ENCODE results near the gene NDUFC2. TPM values are rescaled to one million over a fixed set of nuclear protein-coding genes. Genes with fewer than 3 reads are reported as not detected.

NDUFC2 gene
- total and polyA plus RNA-seq, 2 experiments from 2014 or later = 122 to 711 TPM

DNA sequence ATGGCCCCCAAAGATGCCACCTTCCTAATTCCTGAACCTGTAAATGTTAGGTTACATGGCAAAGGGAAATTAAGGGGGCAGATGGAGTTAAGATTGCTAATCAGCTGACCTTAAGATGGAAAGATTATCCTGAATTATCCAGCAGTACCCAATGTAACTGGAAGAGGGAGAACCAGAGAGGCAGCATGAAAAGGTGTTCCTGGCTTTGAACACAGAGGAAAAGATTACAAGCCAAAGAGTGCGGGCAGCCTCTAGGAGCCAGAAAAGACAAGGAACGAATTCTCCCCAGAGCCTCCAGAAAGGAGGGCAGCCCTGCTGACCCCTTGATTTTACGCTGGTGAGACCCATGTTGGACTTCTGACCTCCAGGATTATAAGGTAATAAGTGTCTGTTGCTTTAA, 31.1 kb downstream of the NDUFC2 start:
- Histone ChIP-seq H2AFZ (peak overlapping the region; percentile 35; the same call in 1 of the 2 replicates), H3F3A (replicated peaks; ENCODE audit: low read depth) (0 out of 2 replicates have a peak, but pooled peaks cover 4% of the 10 kb centered on the region), H3K4me3 (no peak overlapping the region), H3K27ac (ENCODE audit: low read depth) (no peak overlapping the region), H3K36me3 (ENCODE audit: insufficient read depth) (no peaks in the 10 kb centered on the region), H3K9me2 (ENCODE audit: insufficient read depth) (peaks cover 7% of the 10 kb centered on the region; the same call in 1 of the 2 replicates), H4K20me1 (replicated peaks; ENCODE audit: insufficient read depth) (no peaks in the 10 kb centered on the region), H3K4me2 (no peak overlapping the region), H3K4me1 (ENCODE audit: insufficient read depth) (peaks cover 13% of the 10 kb centered on the region; the same call in 1 of the 2 replicates), H3K27me3 (ENCODE audit: insufficient read depth) (no peaks in the 10 kb centered on the region), H3K79me2 (replicated peaks; ENCODE audit: insufficient read depth) (no peaks in the 10 kb centered on the region)
- peaks cover 6% of the 10 kb centered on the region for H3K27me3 Mint-ChIP-seq (ENCODE audit: insufficient read depth, low read depth, poor library complexity)
- ATAC-seq (no peak), DNase-seq (ENCODE audit: low spot score) (peak; percentile 45)
- peaks cover 26% of the 10 kb centered on the region for H3K4me1 Mint-ChIP-seq
- no peak overlapping the region for H3K4me3 Mint-ChIP-seq
- H3K36me3 Mint-ChIP-seq (ENCODE audit: low read depth) = no peaks in the 10 kb centered on the region
- no peaks in the 10 kb centered on the region for H3K9me3 Mint-ChIP-seq
- no peak overlapping the region for H3K27ac Mint-ChIP-seq
- TF ChIP-seq JUNB (IDR thresholded peaks at IDR 0.05; ENCODE audit: unreplicated experiment) (no peak), POLR2AphosphoS5 (IDR thresholded peaks at IDR 0.05; ENCODE audit: low read depth) (no peak), ZNF331 (CRISPR knock-in tag; IDR thresholded peaks at IDR 0.05; ENCODE audit: low read depth) (no peak), CREB1 (CRISPR knock-in tag; IDR thresholded peaks at IDR 0.05; ENCODE audit: low read depth) (no peak), NANOG (IDR thresholded peaks at IDR 0.05; ENCODE audit: borderline replicate concordance) (no peak), STAT1 (IDR thresholded peaks at IDR 0.05; ENCODE audit: unreplicated experiment) (no peak), EZH2phosphoT487 (IDR thresholded peaks at IDR 0.05; ENCODE audit: unreplicated experiment) (no peak), ZNF114 (CRISPR knock-in tag; IDR thresholded peaks at IDR 0.05) (no peak), EZH2 (IDR thresholded peaks at IDR 0.05; ENCODE audit: low read depth, unreplicated experiment) (no peak)
- TF ChIP-seq, protein P1, sequence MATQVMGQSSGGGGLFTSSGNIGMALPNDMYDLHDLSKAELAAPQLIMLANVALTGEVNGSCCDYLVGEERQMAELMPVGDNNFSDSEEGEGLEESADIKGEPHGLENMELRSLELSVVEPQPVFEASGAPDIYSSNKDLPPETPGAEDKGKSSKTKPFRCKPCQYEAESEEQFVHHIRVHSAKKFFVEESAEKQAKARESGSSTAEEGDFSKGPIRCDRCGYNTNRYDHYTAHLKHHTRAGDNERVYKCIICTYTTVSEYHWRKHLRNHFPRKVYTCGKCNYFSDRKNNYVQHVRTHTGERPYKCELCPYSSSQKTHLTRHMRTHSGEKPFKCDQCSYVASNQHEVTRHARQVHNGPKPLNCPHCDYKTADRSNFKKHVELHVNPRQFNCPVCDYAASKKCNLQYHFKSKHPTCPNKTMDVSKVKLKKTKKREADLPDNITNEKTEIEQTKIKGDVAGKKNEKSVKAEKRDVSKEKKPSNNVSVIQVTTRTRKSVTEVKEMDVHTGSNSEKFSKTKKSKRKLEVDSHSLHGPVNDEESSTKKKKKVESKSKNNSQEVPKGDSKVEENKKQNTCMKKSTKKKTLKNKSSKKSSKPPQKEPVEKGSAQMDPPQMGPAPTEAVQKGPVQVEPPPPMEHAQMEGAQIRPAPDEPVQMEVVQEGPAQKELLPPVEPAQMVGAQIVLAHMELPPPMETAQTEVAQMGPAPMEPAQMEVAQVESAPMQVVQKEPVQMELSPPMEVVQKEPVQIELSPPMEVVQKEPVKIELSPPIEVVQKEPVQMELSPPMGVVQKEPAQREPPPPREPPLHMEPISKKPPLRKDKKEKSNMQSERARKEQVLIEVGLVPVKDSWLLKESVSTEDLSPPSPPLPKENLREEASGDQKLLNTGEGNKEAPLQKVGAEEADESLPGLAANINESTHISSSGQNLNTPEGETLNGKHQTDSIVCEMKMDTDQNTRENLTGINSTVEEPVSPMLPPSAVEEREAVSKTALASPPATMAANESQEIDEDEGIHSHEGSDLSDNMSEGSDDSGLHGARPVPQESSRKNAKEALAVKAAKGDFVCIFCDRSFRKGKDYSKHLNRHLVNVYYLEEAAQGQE (IDR thresholded peaks at IDR 0.05; ENCODE audit: unreplicated experiment) = no peak
- TF ChIP-seq, protein P2, sequence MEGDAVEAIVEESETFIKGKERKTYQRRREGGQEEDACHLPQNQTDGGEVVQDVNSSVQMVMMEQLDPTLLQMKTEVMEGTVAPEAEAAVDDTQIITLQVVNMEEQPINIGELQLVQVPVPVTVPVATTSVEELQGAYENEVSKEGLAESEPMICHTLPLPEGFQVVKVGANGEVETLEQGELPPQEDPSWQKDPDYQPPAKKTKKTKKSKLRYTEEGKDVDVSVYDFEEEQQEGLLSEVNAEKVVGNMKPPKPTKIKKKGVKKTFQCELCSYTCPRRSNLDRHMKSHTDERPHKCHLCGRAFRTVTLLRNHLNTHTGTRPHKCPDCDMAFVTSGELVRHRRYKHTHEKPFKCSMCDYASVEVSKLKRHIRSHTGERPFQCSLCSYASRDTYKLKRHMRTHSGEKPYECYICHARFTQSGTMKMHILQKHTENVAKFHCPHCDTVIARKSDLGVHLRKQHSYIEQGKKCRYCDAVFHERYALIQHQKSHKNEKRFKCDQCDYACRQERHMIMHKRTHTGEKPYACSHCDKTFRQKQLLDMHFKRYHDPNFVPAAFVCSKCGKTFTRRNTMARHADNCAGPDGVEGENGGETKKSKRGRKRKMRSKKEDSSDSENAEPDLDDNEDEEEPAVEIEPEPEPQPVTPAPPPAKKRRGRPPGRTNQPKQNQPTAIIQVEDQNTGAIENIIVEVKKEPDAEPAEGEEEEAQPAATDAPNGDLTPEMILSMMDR (conservative IDR thresholded peaks at IDR 0.05; ENCODE audit: low read depth in 2 of 2) = no peak
- TF ChIP-seq, protein P3, sequence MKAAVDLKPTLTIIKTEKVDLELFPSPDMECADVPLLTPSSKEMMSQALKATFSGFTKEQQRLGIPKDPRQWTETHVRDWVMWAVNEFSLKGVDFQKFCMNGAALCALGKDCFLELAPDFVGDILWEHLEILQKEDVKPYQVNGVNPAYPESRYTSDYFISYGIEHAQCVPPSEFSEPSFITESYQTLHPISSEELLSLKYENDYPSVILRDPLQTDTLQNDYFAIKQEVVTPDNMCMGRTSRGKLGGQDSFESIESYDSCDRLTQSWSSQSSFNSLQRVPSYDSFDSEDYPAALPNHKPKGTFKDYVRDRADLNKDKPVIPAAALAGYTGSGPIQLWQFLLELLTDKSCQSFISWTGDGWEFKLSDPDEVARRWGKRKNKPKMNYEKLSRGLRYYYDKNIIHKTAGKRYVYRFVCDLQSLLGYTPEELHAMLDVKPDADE (IDR thresholded peaks at IDR 0.05) = no peak
- TF ChIP-seq, protein P4, sequence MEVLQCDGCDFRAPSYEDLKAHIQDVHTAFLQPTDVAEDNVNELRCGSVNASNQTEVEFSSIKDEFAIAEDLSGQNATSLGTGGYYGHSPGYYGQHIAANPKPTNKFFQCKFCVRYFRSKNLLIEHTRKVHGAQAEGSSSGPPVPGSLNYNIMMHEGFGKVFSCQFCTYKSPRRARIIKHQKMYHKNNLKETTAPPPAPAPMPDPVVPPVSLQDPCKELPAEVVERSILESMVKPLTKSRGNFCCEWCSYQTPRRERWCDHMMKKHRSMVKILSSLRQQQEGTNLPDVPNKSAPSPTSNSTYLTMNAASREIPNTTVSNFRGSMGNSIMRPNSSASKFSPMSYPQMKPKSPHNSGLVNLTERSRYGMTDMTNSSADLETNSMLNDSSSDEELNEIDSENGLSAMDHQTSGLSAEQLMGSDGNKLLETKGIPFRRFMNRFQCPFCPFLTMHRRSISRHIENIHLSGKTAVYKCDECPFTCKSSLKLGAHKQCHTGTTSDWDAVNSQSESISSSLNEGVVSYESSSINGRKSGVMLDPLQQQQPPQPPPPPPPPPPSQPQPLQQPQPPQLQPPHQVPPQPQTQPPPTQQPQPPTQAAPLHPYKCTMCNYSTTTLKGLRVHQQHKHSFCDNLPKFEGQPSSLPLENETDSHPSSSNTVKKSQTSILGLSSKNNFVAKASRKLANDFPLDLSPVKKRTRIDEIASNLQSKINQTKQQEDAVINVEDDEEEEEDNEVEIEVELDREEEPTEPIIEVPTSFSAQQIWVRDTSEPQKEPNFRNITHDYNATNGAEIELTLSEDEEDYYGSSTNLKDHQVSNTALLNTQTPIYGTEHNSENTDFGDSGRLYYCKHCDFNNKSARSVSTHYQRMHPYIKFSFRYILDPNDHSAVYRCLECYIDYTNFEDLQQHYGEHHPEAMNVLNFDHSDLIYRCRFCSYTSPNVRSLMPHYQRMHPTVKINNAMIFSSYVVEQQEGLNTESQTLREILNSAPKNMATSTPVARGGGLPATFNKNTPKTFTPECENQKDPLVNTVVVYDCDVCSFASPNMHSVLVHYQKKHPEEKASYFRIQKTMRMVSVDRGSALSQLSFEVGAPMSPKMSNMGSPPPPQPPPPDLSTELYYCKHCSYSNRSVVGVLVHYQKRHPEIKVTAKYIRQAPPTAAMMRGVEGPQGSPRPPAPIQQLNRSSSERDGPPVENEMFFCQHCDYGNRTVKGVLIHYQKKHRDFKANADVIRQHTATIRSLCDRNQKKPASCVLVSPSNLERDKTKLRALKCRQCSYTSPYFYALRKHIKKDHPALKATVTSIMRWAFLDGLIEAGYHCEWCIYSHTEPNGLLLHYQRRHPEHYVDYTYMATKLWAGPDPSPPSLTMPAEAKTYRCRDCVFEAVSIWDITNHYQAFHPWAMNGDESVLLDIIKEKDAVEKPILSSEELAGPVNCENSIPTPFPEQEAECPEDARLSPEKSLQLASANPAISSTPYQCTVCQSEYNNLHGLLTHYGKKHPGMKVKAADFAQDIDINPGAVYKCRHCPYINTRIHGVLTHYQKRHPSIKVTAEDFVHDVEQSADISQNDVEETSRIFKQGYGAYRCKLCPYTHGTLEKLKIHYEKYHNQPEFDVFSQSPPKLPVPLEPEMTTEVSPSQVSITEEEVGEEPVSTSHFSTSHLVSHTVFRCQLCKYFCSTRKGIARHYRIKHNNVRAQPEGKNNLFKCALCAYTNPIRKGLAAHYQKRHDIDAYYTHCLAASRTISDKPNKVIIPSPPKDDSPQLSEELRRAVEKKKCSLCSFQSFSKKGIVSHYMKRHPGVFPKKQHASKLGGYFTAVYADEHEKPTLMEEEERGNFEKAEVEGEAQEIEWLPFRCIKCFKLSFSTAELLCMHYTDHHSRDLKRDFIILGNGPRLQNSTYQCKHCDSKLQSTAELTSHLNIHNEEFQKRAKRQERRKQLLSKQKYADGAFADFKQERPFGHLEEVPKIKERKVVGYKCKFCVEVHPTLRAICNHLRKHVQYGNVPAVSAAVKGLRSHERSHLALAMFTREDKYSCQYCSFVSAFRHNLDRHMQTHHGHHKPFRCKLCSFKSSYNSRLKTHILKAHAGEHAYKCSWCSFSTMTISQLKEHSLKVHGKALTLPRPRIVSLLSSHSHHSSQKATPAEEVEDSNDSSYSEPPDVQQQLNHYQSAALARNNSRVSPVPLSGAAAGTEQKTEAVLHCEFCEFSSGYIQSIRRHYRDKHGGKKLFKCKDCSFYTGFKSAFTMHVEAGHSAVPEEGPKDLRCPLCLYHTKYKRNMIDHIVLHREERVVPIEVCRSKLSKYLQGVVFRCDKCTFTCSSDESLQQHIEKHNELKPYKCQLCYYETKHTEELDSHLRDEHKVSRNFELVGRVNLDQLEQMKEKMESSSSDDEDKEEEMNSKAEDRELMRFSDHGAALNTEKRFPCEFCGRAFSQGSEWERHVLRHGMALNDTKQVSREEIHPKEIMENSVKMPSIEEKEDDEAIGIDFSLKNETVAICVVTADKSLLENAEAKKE (CRISPR knock-in tag; IDR thresholded peaks at IDR 0.05) = no peak
